Fibroblast of mammary gland (primary cell): Measurements from ENCODE around the gene RACGAP1.

ENCODE experiments used
- DNase-seq: peaks from one replicate; pipeline ENCODE4 v3.0.0-alpha.2; 2010; ENCODE audit warnings: low read depth
- H3K4me3 ChIP-seq: 2 replicates; pipeline ENCODE4 v1.5.1; 2011; ENCODE audit warnings: low read depth, mild to moderate bottlenecking, low read length, moderate library complexity; ENCODE audit not compliant: control insufficient read depth
- TF ChIP-seq, protein P1 (sequence below): conservative IDR thresholded peaks from 2 replicates; pipeline ENCODE4 v1.5.1; 2011; ENCODE audit warnings: low read depth, low read length, inconsistent platforms; ENCODE audit not compliant: control insufficient read depth, insufficient read depth

RACGAP1 gene

DNA sequence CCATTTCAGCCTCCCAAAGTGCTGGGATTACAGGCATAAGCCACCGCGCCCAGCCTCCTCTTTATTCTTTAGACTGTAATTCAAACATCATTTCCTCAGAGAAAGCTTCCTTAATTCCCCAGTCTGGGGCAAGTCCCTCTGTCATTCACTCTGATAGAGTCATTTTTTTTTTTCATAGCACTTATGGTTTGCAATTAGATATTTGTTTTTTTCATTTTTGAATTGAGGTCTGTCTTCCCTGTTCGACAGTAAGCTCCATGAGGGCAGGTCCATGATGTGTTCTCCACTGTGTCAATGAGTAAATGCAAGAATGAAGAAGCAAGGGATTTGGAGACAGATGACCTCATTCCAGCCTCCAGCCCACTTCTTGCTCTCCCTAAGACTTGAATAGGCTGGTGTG, 44.2 kb upstream of the RACGAP1 start:
- no peak for DNase-seq
- H3K4me3 ChIP-seq: no peak overlapping the region
- TF ChIP-seq, protein P1, sequence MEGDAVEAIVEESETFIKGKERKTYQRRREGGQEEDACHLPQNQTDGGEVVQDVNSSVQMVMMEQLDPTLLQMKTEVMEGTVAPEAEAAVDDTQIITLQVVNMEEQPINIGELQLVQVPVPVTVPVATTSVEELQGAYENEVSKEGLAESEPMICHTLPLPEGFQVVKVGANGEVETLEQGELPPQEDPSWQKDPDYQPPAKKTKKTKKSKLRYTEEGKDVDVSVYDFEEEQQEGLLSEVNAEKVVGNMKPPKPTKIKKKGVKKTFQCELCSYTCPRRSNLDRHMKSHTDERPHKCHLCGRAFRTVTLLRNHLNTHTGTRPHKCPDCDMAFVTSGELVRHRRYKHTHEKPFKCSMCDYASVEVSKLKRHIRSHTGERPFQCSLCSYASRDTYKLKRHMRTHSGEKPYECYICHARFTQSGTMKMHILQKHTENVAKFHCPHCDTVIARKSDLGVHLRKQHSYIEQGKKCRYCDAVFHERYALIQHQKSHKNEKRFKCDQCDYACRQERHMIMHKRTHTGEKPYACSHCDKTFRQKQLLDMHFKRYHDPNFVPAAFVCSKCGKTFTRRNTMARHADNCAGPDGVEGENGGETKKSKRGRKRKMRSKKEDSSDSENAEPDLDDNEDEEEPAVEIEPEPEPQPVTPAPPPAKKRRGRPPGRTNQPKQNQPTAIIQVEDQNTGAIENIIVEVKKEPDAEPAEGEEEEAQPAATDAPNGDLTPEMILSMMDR: no peak

DNA sequence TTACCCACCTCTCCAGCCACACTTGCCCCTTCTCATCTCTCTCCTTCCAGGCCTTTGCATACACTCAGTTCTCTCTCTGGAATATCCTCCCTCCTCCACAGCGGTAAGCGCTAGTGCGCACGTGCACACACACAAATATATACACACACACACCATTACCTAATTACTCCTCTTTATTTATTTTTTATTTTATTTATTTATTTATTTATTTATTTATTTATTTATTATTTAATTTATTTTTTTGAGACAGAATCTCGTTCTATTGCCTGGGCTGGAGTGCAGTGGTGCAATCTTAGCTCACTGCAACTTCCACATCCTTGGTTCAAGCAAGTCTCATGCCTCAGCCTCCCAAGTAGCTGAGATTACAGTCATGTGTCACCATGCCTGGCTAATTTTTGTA, 43.8 kb upstream of the RACGAP1 start:
- no peak for DNase-seq
- TF ChIP-seq, protein P1: no peak
- H3K4me3 ChIP-seq: no peak overlapping the region

DNA sequence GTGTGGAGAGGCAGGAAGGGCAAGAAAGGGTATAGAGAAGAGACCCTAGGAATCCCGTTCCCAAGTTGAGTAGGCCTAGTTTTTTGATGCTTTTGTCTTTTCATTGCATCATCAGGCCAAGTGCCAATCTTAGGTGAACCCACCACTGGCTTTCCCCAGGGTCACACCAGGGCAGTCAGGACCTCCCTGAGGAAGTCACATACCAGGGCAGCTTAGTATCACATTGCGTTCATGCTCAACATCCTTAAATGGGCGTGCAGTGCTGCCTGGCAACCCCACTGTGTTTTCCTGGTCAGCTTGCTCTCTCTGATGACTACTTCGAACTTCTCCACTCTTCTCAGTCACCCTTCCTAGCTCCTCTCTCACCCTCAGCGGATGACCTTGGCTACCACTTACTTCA, 41.1 kb upstream of the RACGAP1 start:
- DNase-seq: peak; percentile 79
- H3K4me3 ChIP-seq: no peak overlapping the region
- TF ChIP-seq, protein P1: no peak

DNA sequence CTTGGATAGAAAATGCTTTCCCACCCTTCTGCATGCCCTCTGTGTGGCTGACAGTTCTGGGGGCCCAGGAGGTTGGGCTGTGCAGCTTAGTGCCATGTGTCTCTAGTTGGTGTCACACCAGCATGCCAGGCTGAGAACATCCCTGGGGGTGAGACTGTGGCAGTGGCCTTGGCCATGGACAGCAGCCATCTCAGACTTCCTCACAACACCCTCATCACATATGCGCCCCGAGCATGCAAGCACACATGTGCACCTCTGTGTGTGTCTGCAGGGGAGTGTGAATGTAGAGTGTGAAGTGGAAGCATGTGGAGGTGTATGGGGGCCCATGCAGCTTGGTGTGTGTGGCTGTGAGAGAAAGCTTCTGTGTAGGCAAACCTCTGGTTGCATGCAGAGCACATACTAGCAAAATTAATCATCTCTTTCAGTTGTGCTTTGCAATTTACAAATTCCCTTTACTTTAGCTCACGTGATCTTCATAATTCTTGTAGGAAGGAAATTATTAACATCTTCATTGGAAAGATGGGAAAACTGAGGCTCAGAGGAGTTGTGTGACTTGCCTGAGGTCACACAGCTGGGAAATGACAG, 40.5 kb upstream of the RACGAP1 start:
- TF ChIP-seq, protein P1: no peak

DNA sequence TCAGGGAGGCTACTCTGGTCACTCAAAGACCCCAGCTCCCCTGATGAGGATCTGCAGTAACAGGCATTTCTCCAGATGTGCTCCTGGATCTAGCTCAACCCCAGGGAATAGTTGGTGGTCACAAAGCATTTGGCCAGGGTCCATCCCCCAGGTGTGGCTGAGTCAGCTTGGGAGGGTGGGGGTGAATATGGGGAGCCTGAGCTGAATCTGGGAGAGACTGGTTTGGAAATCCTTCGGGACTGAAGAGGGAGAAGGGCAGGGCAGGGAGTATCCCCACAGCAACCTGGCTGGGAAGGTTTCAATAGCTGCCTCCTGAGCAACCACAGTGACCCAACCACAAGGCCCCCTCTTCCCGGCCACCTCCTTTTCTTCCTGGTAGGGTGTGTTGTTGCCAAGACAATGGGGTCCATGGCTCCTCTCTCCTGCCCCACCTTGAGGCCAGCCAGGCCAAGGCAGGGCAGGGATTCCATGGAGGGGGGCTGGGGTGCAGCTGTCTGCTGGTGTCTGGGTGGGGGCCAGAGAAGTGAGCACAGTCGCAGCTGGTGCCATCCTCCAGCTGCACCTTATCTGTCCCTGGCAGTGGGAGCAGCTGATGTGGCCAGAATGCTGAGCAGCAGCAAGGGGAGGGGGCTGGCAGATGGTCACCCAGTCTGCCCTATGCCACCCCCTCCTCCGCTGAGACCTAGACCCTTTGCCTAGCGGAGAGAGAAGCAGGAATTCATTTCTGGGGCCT, 37.6 kb upstream of the RACGAP1 start:
- TF ChIP-seq, protein P1: no peak
- DNase-seq: no peak
- no peak overlapping the region for H3K4me3 ChIP-seq

More for the DNA sequence above, 40.5 kb upstream of the RACGAP1 start:
- H3K4me3 ChIP-seq: no peak overlapping the region
- no peak for DNase-seq

GRCh38 chr12:50061946-50062686, 36.8 kb upstream of the RACGAP1 start:
- TF ChIP-seq, protein P1: no peak
- H3K4me3 ChIP-seq: no peak overlapping the region
- no peak for DNase-seq
